ENCODE results near the gene ADGRV1. TPM values are rescaled to one million over a fixed set of nuclear protein-coding genes. Genes with fewer than 3 reads are reported as not detected.

The ADGRV1 gene
- total RNA-seq, 1 donor from 2014 or later: not detected

DNA sequence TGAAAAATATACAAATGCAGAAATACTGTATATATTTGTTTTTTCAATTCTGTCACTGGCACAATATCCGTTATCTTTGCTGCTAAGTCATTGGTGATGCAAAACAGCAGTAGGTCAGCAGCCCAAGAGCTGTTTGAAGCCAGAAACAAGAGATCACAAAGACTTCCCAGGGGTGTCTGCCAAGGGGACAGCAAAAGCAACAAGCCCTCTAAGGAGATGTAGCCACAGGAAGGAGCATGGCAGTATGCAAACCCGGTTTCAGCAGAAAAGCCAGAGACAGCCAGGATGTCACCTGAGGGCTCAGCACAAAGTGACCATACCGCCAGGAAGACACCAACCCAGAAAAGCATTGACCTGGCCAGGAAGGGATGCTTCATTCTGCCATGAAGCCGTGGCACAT, 583.0 kb downstream of the ADGRV1 start:
- Histone ChIP-seq H3K27me3 (ENCODE audit: low read depth) (no peaks in the 10 kb centered on the region), H3K4me3 (no peak overlapping the region), H3K36me3 (no peaks in the 10 kb centered on the region), H3K4me1 (peaks cover 29% of the 10 kb centered on the region), H3K9me3 (replicated peaks) (no peaks in the 10 kb centered on the region), H3K27ac (replicated peaks) (no peak overlapping the region)
- no peak for TF ChIP-seq CTCF (IDR thresholded peaks at IDR 0.05; ENCODE audit: borderline replicate concordance)
- no peak for DNase-seq
- intact Hi-C loops (cut with micrococcal nuclease): no loop called here

DNA sequence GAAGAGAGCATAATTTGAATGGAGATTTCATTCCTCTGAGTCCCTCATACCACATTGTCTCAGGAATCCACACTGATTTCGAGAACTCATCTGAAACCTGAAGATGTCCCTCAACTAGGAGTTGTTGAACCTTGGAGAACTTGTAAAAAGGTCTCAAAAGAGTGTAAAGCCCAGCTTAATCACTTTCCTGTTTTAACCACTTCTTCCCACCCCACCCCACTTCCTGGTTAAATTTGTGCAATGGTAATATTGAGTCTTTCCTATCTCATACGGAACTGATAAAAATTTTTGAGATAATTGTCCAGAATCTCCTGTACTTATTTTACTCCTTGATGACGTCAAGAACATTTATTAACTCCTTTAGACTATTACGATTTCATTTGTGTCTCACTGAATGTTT, 583.8 kb downstream of the ADGRV1 start:
- intact Hi-C loops (cut with micrococcal nuclease): no loop called here

DNA sequence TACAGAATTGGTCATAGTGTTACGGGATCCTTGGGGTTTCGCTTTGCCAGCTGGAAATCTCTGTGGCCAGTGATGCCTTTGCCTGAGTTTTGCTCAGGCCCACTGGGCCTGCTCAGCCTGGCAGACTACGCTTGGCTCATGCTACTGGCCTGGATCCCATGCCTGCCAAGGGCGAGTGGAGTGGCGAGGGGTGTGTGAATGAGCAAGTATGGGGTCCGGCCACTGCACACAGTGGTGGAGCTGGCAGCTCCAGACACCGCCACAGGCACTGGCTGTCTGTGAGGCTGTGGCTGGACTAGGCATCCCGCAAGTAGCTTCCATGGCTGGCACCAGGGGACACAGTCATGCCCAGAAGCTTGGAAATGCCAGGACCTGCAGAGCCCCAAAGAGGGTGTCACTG, 584.2 kb downstream of the ADGRV1 start:
- no peak for DNase-seq
- peaks cover 30% of the 10 kb centered on the region for H3K4me1 ChIP-seq
- no peak overlapping the region for H3K27ac ChIP-seq (replicated peaks)
- no peak overlapping the region for H3K4me3 ChIP-seq
- H3K9me3 ChIP-seq (replicated peaks): no peaks in the 10 kb centered on the region
- no peaks in the 10 kb centered on the region for H3K36me3 ChIP-seq
- no peak for TF ChIP-seq CTCF (IDR thresholded peaks at IDR 0.05; ENCODE audit: borderline replicate concordance)
- H3K27me3 ChIP-seq (ENCODE audit: low read depth): no peaks in the 10 kb centered on the region
- intact Hi-C loops (cut with micrococcal nuclease): no loop called here

More for the DNA sequence above, 583.8 kb downstream of the ADGRV1 start:
- Histone ChIP-seq H3K27ac (replicated peaks) (no peak overlapping the region), H3K36me3 (no peaks in the 10 kb centered on the region), H3K9me3 (replicated peaks) (no peaks in the 10 kb centered on the region), H3K27me3 (ENCODE audit: low read depth) (no peaks in the 10 kb centered on the region), H3K4me1 (peaks cover 30% of the 10 kb centered on the region), H3K4me3 (no peak overlapping the region)
- no peak for DNase-seq
- TF ChIP-seq CTCF (IDR thresholded peaks at IDR 0.05; ENCODE audit: borderline replicate concordance): no peak

GRCh38 chr5:91143840-91144239, 585.2 kb downstream of the ADGRV1 start:
- Histone ChIP-seq H3K4me1 (peaks cover 30% of the 10 kb centered on the region), H3K4me3 (no peak overlapping the region), H3K27ac (replicated peaks) (no peak overlapping the region), H3K9me3 (replicated peaks) (no peaks in the 10 kb centered on the region), H3K36me3 (no peaks in the 10 kb centered on the region), H3K27me3 (ENCODE audit: low read depth) (no peaks in the 10 kb centered on the region)
- TF ChIP-seq CTCF (IDR thresholded peaks at IDR 0.05; ENCODE audit: borderline replicate concordance): no peak
- intact Hi-C loops (cut with micrococcal nuclease): no loop called here
- DNase-seq: no peak

GRCh38 chr5:91144491-91145332, 586.1 kb downstream of the ADGRV1 start:
- TF ChIP-seq CTCF (IDR thresholded peaks at IDR 0.05; ENCODE audit: borderline replicate concordance): no peak
- no peaks in the 10 kb centered on the region for H3K36me3 ChIP-seq
- H3K27me3 ChIP-seq (ENCODE audit: low read depth): no peaks in the 10 kb centered on the region
- DNase-seq: no peak
- H3K9me3 ChIP-seq (replicated peaks): no peaks in the 10 kb centered on the region
- peak overlapping the region; percentile 67 for H3K27ac ChIP-seq (replicated peaks)
- H3K4me1 ChIP-seq: peaks cover 30% of the 10 kb centered on the region
- intact Hi-C loops (cut with micrococcal nuclease): no loop called here
- peak overlapping the region; percentile 30 for H3K4me3 ChIP-seq

Data from left ventricle myocardium inferior (tissue), 1 donor.